CD4-positive, alpha-beta T cell treated with Interleukin-6 for 4 hours (primary cell): Measurements from ENCODE around the gene USP53.
"Not testable (repeated sequence)": the region's sequence is repeated elsewhere in the genome, so short reads cannot be mapped to it uniquely, and the experiment has no call there.

Source experiments
- DNase-seq: peaks from one replicate; pipeline ENCODE4 v3.0.0-alpha.2; 2020; ENCODE audit warnings: mixed read lengths

USP53 gene

GRCh38 chr4:119328695-119329094 is 116.2 kb downstream of the USP53 start:
- DNase-seq = no peak

- no peak for DNase-seq
Measured at GRCh38 chr4:119329835-119330620, 117.5 kb downstream of the USP53 start.

- DNase-seq = not testable (repeated sequence)
Measured at GRCh38 chr4:119336332-119336979, 123.9 kb downstream of the USP53 start.

- DNase-seq = no peak
Measured at GRCh38 chr4:119337010-119337409, 124.5 kb downstream of the USP53 start.

GRCh38 chr4:119339895-119340294 is 127.4 kb downstream of the USP53 start:
- not testable (repeated sequence) for DNase-seq

- DNase-seq = not testable (repeated sequence)
Measured at GRCh38 chr4:119343293-119343692, 130.8 kb downstream of the USP53 start.
